ENCODE measurements around the gene CRISP1.

GRCh38 chr6:49841424-49841823 is 24.9 kb downstream of the CRISP1 start:
- TF ChIP-seq POLR2A (IDR thresholded peaks at IDR 0.05; ENCODE audit: low read length) (no peak), GATA1 (IDR thresholded peaks at IDR 0.05; ENCODE audit: low read depth, low read length) (no peak)

Data from erythroblast (primary cell).